HG03039 (cell line): ENCODE results near the gene IVL.

ENCODE experiments used
- ATAC-seq: cut with Tn5 transposase; IDR thresholded peaks from one replicate; pipeline ENCODE4 v1.9.1; 2021; ENCODE audit warnings: mild to moderate bottlenecking, moderate library complexity; ENCODE audit not compliant: unreplicated experiment

Gene IVL

GRCh38 chr1:152907686-152908601 lies at the start of gene IVL:
IVL (plus strand) TSS chr1:152908546; CDS start chr1:152909798, 1,252 bp downstream.
- no peak for ATAC-seq

- no peak for ATAC-seq
Observed at GRCh38 chr1:152859696-152860095, 48.6 kb upstream of the IVL start, which contains the start of gene LCE7A. LCE7A (plus strand) TSS chr1:152859996; CDS start chr1:152860698, 702 bp downstream.

GRCh38 chr1:152860129-152860528 lies 48.2 kb upstream of the IVL start:
- ATAC-seq: no peak

GRCh38 chr1:152861374-152861773 lies 47.0 kb upstream of the IVL start:
- ATAC-seq: no peak

GRCh38 chr1:152864443-152864842 lies 43.9 kb upstream of the IVL start:
- ATAC-seq: no peak

- no peak for ATAC-seq
Observed at GRCh38 chr1:152866321-152866720, 42.0 kb upstream of the IVL start.

GRCh38 chr1:152869808-152870419 lies 38.4 kb upstream of the IVL start:
- ATAC-seq: no peak

GRCh38 chr1:152870831-152871730 lies 37.3 kb upstream of the IVL start:
- ATAC-seq: no peak

GRCh38 chr1:152871731-152872126 lies 36.6 kb upstream of the IVL start:
- no peak for ATAC-seq

GRCh38 chr1:152873495-152873894 lies 34.9 kb upstream of the IVL start:
- ATAC-seq: no peak

GRCh38 chr1:152876827-152877226 lies 31.5 kb upstream of the IVL start:
- ATAC-seq: no peak

- ATAC-seq: no peak
Observed at GRCh38 chr1:152878042-152878441, 30.3 kb upstream of the IVL start, which contains the start of gene SMCP. SMCP (plus strand) TSS chr1:152878322; CDS start chr1:152884423, 6,101 bp downstream.

- ATAC-seq: no peak
Observed at GRCh38 chr1:152879559-152880198, 28.7 kb upstream of the IVL start.

- ATAC-seq: no peak
Observed at GRCh38 chr1:152880316-152880715, 28.0 kb upstream of the IVL start.

- peak; percentile 59 for ATAC-seq
Observed at GRCh38 chr1:152880907-152881306, 27.4 kb upstream of the IVL start.

GRCh38 chr1:152884085-152884484 lies 24.3 kb upstream of the IVL start:
- no peak for ATAC-seq

GRCh38 chr1:152884506-152884905 lies 23.8 kb upstream of the IVL start:
- ATAC-seq: no peak

GRCh38 chr1:152884966-152885624 lies 23.3 kb upstream of the IVL start:
- ATAC-seq: no peak

GRCh38 chr1:152886085-152886484 lies 22.3 kb upstream of the IVL start:
- no peak for ATAC-seq
